ENCODE measurements around the gene TCEAL8. TPM values are rescaled to one million over a fixed set of nuclear protein-coding genes. Genes with fewer than 3 reads are reported as not detected.

Gene TCEAL8
- total and polyA plus RNA-seq, 2 of the 4 experiments (the other 2 are of a cell fraction), result 31.5 to 57.6 TPM

- TF ChIP-seq, protein P1, sequence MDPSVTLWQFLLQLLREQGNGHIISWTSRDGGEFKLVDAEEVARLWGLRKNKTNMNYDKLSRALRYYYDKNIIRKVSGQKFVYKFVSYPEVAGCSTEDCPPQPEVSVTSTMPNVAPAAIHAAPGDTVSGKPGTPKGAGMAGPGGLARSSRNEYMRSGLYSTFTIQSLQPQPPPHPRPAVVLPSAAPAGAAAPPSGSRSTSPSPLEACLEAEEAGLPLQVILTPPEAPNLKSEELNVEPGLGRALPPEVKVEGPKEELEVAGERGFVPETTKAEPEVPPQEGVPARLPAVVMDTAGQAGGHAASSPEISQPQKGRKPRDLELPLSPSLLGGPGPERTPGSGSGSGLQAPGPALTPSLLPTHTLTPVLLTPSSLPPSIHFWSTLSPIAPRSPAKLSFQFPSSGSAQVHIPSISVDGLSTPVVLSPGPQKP (IDR thresholded peaks at IDR 0.05; ENCODE audit: borderline replicate concordance, low read depth, low read length), result no peak
- TF ChIP-seq RAD21 (IDR thresholded peaks at IDR 0.05; ENCODE audit: low read length) (no peak), RCOR1 (IDR thresholded peaks at IDR 0.05; ENCODE audit: insufficient replicate concordance, low read length) (no peak)
Measured at GRCh38 chrX:103304705-103305104, 49.8 kb upstream of the TCEAL8 start (continued).

DNA sequence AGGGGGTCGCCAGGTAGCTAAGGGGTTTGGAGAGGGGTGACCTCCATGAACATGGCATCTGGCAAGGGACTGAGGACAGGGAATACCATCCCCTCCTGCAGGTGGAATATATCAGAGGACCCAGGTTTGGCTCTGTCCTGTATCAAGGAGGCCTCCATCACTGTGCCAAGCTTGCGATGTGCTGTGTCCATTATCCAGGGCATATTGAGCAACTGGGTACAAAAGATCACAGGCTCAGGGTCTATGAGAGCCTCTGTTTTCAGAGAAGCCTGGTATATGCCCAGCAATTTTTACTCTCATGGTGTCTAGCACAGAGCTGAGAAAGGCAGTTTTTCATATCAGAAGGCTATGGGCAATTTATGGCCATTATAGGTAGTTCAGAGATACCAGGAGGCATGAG is 38.2 kb upstream of the TCEAL8 start:
- H4K8ac ChIP-seq (ENCODE audit: low read depth in 2 of 2, low read length in 2 of 2), result no peak overlapping the region
- 75% methylated on average over 1 of the region's 2 CpGs; no CpG with 5 or more reads in 1 of the 2 experiments for WGBS, 2 experiments (ENCODE audit: extremely low coverage in 2 of 2, insufficient read length in 1 of 2)
- H3K27ac ChIP-seq (ENCODE audit: insufficient read depth, low read length), result no peak overlapping the region
- no peak overlapping the region for H2BK5ac ChIP-seq (ENCODE audit: low read depth, low read length, poor library complexity, severe bottlenecking)
- H3K27me3 ChIP-seq (ENCODE audit: control insufficient read depth, insufficient read depth, low read length), result peaks cover 5% of the 10 kb centered on the region; the same call in 1 of the 2 replicates
- H3K4ac ChIP-seq (ENCODE audit: low read depth, low read length), result no peak overlapping the region
- H3K4me3 ChIP-seq (ENCODE audit: insufficient read depth, low read depth, low read length), result no peak overlapping the region
- in situ Hi-C loops (cut with MboI; ENCODE audit: low sequenced_read_pairs), result no loop called here
- no peak overlapping the region for H2AK9ac ChIP-seq (replicated peaks; ENCODE audit: low read depth, low read length, poor library complexity)
- H2AK5ac ChIP-seq (ENCODE audit: low read depth, low read length), result no peak overlapping the region
- ChIA-PET POLR2A (ENCODE audit: unreplicated experiment) (no interaction called here), CTCF (no interaction called here)
- H3K9me3 ChIP-seq (ENCODE audit: control insufficient read depth, insufficient read depth, low read length), result peaks cover 2% of the 10 kb centered on the region; the same call in 1 of the 2 replicates
- no peaks in the 10 kb centered on the region for H3K36me3 ChIP-seq (ENCODE audit: control insufficient read depth, insufficient read depth, low read length)
- H3K23ac ChIP-seq (ENCODE audit: low read depth, low read length), result no peak overlapping the region
- no peaks in the 10 kb centered on the region for H4K20me1 ChIP-seq (ENCODE audit: insufficient read depth, low read length)
- H3K4me2 ChIP-seq (ENCODE audit: low read depth, low read length), result no peak overlapping the region
- no peak overlapping the region for H2AFZ ChIP-seq (replicated peaks; ENCODE audit: low read length, poor library complexity)
- H3K9ac ChIP-seq (ENCODE audit: low read depth, low read length), result no peak overlapping the region
- dilution Hi-C loops (cut with HindIII; ENCODE audit: low sequenced_read_pairs, unreplicated experiment), result no loop called here
- H3K18ac ChIP-seq (ENCODE audit: low read depth, low read length), result no peak overlapping the region
- no peak overlapping the region for H2BK120ac ChIP-seq (ENCODE audit: low read depth, low read length)
- no peak overlapping the region for H3K56ac ChIP-seq (ENCODE audit: extremely low read depth, insufficient read depth, low read length)
- H3K4me1 ChIP-seq (ENCODE audit: control insufficient read depth, insufficient read depth, low read length), result no peaks in the 10 kb centered on the region
- H3K79me1 ChIP-seq (ENCODE audit: low read depth in 1 of 2, low read length in 2 of 2), result no peaks in the 10 kb centered on the region
- no peak overlapping the region for H2BK15ac ChIP-seq (ENCODE audit: low read depth, low read length)
- ATAC-seq (ENCODE audit: low read depth) (no peak), DNase-seq (no peak)
- H3K9me1 ChIP-seq (ENCODE audit: insufficient read depth, low read length), result no peaks in the 10 kb centered on the region
- H4K91ac ChIP-seq (ENCODE audit: insufficient read depth, low read depth, low read length), result no peak overlapping the region
- intact Hi-C loops (cut with micrococcal nuclease), result no loop called here
- H4K5ac ChIP-seq (ENCODE audit: low read depth, low read length), result no peak overlapping the region
- H2BK20ac ChIP-seq (ENCODE audit: low read depth, low read length), result no peak overlapping the region
- BruUV-seq (replicated peaks), result no TSS peak
- H3K14ac ChIP-seq (replicated peaks; ENCODE audit: low read depth, low read length), result no peak overlapping the region
- no peak for TF ChIP-seq BHLHE40 (IDR thresholded peaks at IDR 0.05; ENCODE audit: low read depth, low read length)
- no peak for TF ChIP-seq CTCF (conservative IDR thresholded peaks at IDR 0.05; ENCODE audit: low read depth, low read length)
- no peak for TF ChIP-seq SMC3 (IDR thresholded peaks at IDR 0.05; ENCODE audit: low read depth, low read length)
- no peak for TF ChIP-seq MAZ (IDR thresholded peaks at IDR 0.05; ENCODE audit: borderline replicate concordance, low read depth, low read length)
- TF ChIP-seq NFE2L2 (IDR thresholded peaks at IDR 0.05; ENCODE audit: low read depth, low read length), result no peak
- TF ChIP-seq POLR2A (IDR thresholded peaks at IDR 0.05; ENCODE audit: low read depth, low read length), result no peak
- TF ChIP-seq CHD1 (IDR thresholded peaks at IDR 0.05; ENCODE audit: low read depth, low read length), result no peak
- no peak for TF ChIP-seq MAFK (IDR thresholded peaks at IDR 0.05; ENCODE audit: low read depth, low read length)
- TF ChIP-seq, protein P2, sequence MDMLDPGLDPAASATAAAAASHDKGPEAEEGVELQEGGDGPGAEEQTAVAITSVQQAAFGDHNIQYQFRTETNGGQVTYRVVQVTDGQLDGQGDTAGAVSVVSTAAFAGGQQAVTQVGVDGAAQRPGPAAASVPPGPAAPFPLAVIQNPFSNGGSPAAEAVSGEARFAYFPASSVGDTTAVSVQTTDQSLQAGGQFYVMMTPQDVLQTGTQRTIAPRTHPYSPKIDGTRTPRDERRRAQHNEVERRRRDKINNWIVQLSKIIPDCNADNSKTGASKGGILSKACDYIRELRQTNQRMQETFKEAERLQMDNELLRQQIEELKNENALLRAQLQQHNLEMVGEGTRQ (IDR thresholded peaks at IDR 0.05; ENCODE audit: low read depth, low read length), result no peak
- no peak for TF ChIP-seq RFX5 (IDR thresholded peaks at IDR 0.05; ENCODE audit: low read depth, low read length)
- no peak for TF ChIP-seq MXI1 (IDR thresholded peaks at IDR 0.05; ENCODE audit: borderline replicate concordance, low read depth, low read length)
